ENCODE results near the gene CBLB. TPM values are rescaled to one million over a fixed set of nuclear protein-coding genes. Genes with fewer than 3 reads are reported as not detected.
A peak's percentile ranks its signal among the peaks of the same experiment; 100 is the strongest.

The CBLB gene
- total RNA-seq, 1 experiment from 2014 or later = 34.3 TPM

DNA sequence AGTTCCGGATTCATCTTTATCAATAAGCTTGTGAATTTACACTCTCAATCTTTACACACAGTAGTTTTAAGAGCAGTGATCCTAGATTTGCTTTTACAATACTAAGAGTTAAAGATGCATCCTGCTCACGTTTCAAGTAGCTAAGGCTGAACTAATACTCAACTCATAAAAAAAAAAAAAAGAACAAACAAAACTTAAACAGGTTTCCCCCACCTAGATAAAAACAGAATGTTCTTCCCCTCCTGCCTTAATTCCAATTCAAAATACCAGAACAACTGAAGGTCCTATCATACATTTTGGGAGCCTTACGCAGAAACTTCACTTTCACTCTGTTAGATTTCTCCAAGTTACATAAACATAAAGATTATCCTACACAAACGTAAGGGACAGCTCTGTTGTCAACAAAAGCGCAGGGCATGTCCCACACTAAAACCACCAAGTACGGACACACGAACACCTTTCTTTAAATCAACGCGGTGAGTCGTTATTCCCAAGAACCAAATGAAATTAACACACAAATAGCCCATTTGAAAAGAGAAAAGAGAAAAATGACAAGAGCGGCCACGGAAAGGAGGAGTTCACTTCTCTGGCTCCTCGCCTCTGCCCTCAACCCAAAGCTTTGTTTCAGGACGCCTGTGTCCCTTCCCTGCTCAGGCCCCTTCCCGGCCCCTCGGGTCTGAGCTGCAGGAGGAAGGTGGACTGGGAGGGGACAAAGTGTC, 941 bp downstream of the CBLB start:
- CTCF ChIA-PET = no interaction called here
- Histone ChIP-seq H3K36me3 (ENCODE audit: control insufficient read depth, insufficient read depth, low read length) (no peaks in the 10 kb centered on the region; the same call in 1 of the 2 replicates), H3K27me3 (replicated peaks; ENCODE audit: control insufficient read depth, insufficient read depth, low read length) (no peaks in the 10 kb centered on the region), H3K4me1 (peaks cover 18% of the 10 kb centered on the region), H3K9me3 (no peaks in the 10 kb centered on the region), H3K4me3 (ENCODE audit: low read depth, low read length) (peak overlapping the region; percentile 99)
- intact Hi-C loops (cut with micrococcal nuclease; ENCODE audit: unreplicated experiment) = loop anchor here (2.0 to 10.0 kb wide), 4 partner anchors 29 to 257 kb away; no protein-coding TSS in a partner anchor
- Mint-ChIP-seq H3K27me3 (ENCODE audit: insufficient read depth, unreplicated experiment) (no peaks in the 10 kb centered on the region), H3K9me3 (ENCODE audit: unreplicated experiment) (no peaks in the 10 kb centered on the region), H3K4me3 (ENCODE audit: unreplicated experiment) (peak overlapping the region; percentile 89), H3K36me3 (ENCODE audit: insufficient read depth, unreplicated experiment) (peaks cover 16% of the 10 kb centered on the region), H3K4me1 (ENCODE audit: low read depth, unreplicated experiment) (no peaks in the 10 kb centered on the region), H3K27ac (ENCODE audit: unreplicated experiment) (peak overlapping the region; percentile 94)
- BruUV-seq (replicated peaks) = TSS peak; percentile 16
- no peak for DNase-seq
- POLR2A ChIA-PET = interaction anchor here (0.7 kb wide), 1 partner anchor 944 kb away, joined by 5 read pairs; no protein-coding TSS in a partner anchor
- no peak for TF ChIP-seq CTCF (IDR thresholded peaks at IDR 0.05; ENCODE audit: insufficient read depth in 1 of 2, low read depth in 1 of 2, low read length in 1 of 2, severe bottlenecking in 1 of 2, unreplicated experiment in 1 of 2)

- peak in 1 of 2 experiments; percentile 14 for DNase-seq
- Mint-ChIP-seq H3K27me3 (ENCODE audit: insufficient read depth, unreplicated experiment) (no peaks in the 10 kb centered on the region), H3K4me3 (ENCODE audit: unreplicated experiment) (peak overlapping the region; percentile 89), H3K27ac (ENCODE audit: unreplicated experiment) (peak overlapping the region; percentile 94), H3K4me1 (ENCODE audit: low read depth, unreplicated experiment) (no peaks in the 10 kb centered on the region), H3K36me3 (ENCODE audit: insufficient read depth, unreplicated experiment) (peaks cover 16% of the 10 kb centered on the region), H3K9me3 (ENCODE audit: unreplicated experiment) (no peaks in the 10 kb centered on the region)
- Histone ChIP-seq H3K4me1 (peaks cover 18% of the 10 kb centered on the region), H3K4me3 (ENCODE audit: low read depth, low read length) (peak overlapping the region; percentile 99), H3K27me3 (replicated peaks; ENCODE audit: control insufficient read depth, insufficient read depth, low read length) (no peaks in the 10 kb centered on the region), H3K36me3 (ENCODE audit: control insufficient read depth, insufficient read depth, low read length) (no peaks in the 10 kb centered on the region; the same call in 1 of the 2 replicates), H3K9me3 (no peaks in the 10 kb centered on the region)
- no TSS peak for BruUV-seq (replicated peaks)
- ChIA-PET POLR2A (no interaction called here), CTCF (no interaction called here)
- intact Hi-C loops (cut with micrococcal nuclease; ENCODE audit: unreplicated experiment) = loop anchor here (5.0 to 10.0 kb wide), 2 partner anchors 180 to 258 kb away; no protein-coding TSS in a partner anchor
- TF ChIP-seq CTCF (IDR thresholded peaks at IDR 0.05; ENCODE audit: insufficient read depth in 1 of 2, low read depth in 1 of 2, low read length in 1 of 2, severe bottlenecking in 1 of 2, unreplicated experiment in 1 of 2) = no peak
Measured at GRCh38 chr3:105866656-105867653, 1.9 kb downstream of the CBLB start.

- no peak overlapping the region for H3K4me3 Mint-ChIP-seq (ENCODE audit: unreplicated experiment)
- POLR2A ChIA-PET = no interaction called here
Measured at GRCh38 chr3:105865867-105866350, 2.9 kb downstream of the CBLB start.

More at GRCh38 chr3:105865867-105866350, 2.9 kb downstream of the CBLB start:
- H3K9me3 Mint-ChIP-seq (ENCODE audit: unreplicated experiment) = no peaks in the 10 kb centered on the region
- intact Hi-C loops (cut with micrococcal nuclease; ENCODE audit: unreplicated experiment) = loop anchor here (5.0 to 10.0 kb wide), 2 partner anchors 179 to 259 kb away; no protein-coding TSS in a partner anchor
- no peak for DNase-seq
- CTCF ChIA-PET = no interaction called here
- H3K36me3 ChIP-seq (ENCODE audit: control insufficient read depth, insufficient read depth, low read length) = no peaks in the 10 kb centered on the region; the same call in 1 of the 2 replicates
- H3K27me3 Mint-ChIP-seq (ENCODE audit: insufficient read depth, unreplicated experiment) = no peaks in the 10 kb centered on the region
- no peaks in the 10 kb centered on the region for H3K9me3 ChIP-seq
- peaks cover 16% of the 10 kb centered on the region for H3K36me3 Mint-ChIP-seq (ENCODE audit: insufficient read depth, unreplicated experiment)
- TF ChIP-seq CTCF (IDR thresholded peaks at IDR 0.05; ENCODE audit: insufficient read depth in 1 of 2, low read depth in 1 of 2, low read length in 1 of 2, severe bottlenecking in 1 of 2, unreplicated experiment in 1 of 2) = no peak
- H3K27ac Mint-ChIP-seq (ENCODE audit: unreplicated experiment) = no peak overlapping the region
- no peak overlapping the region for H3K4me3 ChIP-seq (ENCODE audit: low read depth, low read length)
- H3K4me1 ChIP-seq = peaks cover 18% of the 10 kb centered on the region
- no peaks in the 10 kb centered on the region for H3K4me1 Mint-ChIP-seq (ENCODE audit: low read depth, unreplicated experiment)
- H3K27me3 ChIP-seq (replicated peaks; ENCODE audit: control insufficient read depth, insufficient read depth, low read length) = no peaks in the 10 kb centered on the region
- no TSS peak for BruUV-seq (replicated peaks)

All from Caco-2 (cell line).